ENCODE data around the gene RGS8.

DNA sequence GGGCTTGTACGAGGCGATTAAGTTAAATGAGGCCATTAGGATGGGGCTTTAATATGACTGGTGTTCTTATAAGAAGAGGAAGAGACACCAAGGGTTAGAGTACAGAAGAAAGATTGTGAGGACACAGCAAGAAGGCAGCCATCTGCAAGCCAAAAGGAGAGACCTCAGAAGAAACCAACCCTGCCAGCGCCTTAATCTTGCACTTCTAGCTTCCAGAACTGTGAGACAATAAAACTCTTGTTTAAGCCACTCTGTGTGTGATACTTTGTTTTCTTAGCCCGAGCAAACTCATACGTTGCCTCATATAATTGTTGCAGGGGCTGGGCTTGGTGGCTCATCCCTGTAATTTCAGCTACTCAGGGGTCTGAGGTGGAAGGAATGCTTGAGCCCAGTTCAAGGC is 46.6 kb downstream of the RGS8 start:
- TF ChIP-seq, protein P1, sequence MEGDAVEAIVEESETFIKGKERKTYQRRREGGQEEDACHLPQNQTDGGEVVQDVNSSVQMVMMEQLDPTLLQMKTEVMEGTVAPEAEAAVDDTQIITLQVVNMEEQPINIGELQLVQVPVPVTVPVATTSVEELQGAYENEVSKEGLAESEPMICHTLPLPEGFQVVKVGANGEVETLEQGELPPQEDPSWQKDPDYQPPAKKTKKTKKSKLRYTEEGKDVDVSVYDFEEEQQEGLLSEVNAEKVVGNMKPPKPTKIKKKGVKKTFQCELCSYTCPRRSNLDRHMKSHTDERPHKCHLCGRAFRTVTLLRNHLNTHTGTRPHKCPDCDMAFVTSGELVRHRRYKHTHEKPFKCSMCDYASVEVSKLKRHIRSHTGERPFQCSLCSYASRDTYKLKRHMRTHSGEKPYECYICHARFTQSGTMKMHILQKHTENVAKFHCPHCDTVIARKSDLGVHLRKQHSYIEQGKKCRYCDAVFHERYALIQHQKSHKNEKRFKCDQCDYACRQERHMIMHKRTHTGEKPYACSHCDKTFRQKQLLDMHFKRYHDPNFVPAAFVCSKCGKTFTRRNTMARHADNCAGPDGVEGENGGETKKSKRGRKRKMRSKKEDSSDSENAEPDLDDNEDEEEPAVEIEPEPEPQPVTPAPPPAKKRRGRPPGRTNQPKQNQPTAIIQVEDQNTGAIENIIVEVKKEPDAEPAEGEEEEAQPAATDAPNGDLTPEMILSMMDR (conservative IDR thresholded peaks at IDR 0.05; ENCODE audit: low read length): no peak
- no peak for TF ChIP-seq EZH2phosphoT487 (IDR thresholded peaks at IDR 0.05; ENCODE audit: borderline replicate concordance)

All from Loucy (cell line).